ENCODE data around the gene DLG2. TPM values are rescaled to one million over a fixed set of nuclear protein-coding genes. Genes with fewer than 3 reads are reported as not detected.

Gene DLG2
- total and polyA plus RNA-seq, 4 donors = 0.30 to 5.5 (median 0.68) TPM

GRCh38 chr11:83656796-83657330 is 1970.3 kb downstream of the DLG2 start (continued):
- TF ChIP-seq, protein P1, sequence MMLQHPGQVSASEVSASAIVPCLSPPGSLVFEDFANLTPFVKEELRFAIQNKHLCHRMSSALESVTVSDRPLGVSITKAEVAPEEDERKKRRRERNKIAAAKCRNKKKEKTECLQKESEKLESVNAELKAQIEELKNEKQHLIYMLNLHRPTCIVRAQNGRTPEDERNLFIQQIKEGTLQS (IDR thresholded peaks at IDR 0.05) = no peak
- no peak for TF ChIP-seq RXRA (IDR thresholded peaks at IDR 0.05)
- TF ChIP-seq EGR1 (IDR thresholded peaks at IDR 0.05; ENCODE audit: low read depth in 2 of 2) = no peak
- no peak for TF ChIP-seq HNF4A (conservative IDR thresholded peaks at IDR 0.05)
- TF ChIP-seq NR2F2 (IDR thresholded peaks at IDR 0.05) = no peak
- no peak for TF ChIP-seq FOXA1 (IDR thresholded peaks at IDR 0.05)
- TF ChIP-seq FOXA2 (IDR thresholded peaks at IDR 0.05) = no peak

DNA sequence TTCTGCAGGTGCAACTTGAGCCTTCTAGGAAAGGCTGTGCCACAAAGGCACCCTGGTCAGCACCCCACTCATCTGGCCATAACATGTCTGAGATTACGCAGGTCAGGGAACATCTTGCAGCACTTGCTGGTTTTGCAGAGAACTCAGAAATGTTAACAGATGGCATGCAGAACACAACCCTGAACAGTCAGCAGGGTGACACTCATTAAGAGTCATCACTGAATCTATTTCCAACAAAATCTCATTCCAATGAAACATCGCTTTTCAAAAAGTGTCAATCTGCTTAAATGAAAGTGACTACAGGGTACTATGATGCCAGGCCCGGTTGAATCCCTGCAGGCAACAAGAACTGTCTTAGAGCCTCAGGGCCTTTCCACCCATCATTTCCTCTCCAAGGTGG is 1971.2 kb downstream of the DLG2 start:
- no peak for DNase-seq (ENCODE audit: low spot score)
- Histone ChIP-seq H3K27me3 (ENCODE audit: control insufficient read depth in 4 of 4, insufficient read depth in 4 of 4, low read length in 3 of 4) (no peaks in the 10 kb centered on the region), H3K4me1 (ENCODE audit: control insufficient read depth in 4 of 4, insufficient read depth in 4 of 4, low read length in 3 of 4) (no peaks in the 10 kb centered on the region), H3K36me3 (ENCODE audit: control insufficient read depth in 4 of 4, insufficient read depth in 3 of 4, low read depth in 1 of 4, low read length in 3 of 4) (no peaks in the 10 kb centered on the region), H3K4me3 (ENCODE audit: low read depth in 1 of 3, low read length in 3 of 3) (no peak overlapping the region), H3K9me3 (ENCODE audit: control insufficient read depth in 4 of 4, low read length in 3 of 4) (no peaks in the 10 kb centered on the region), H3K9ac (ENCODE audit: low read depth in 1 of 2, low read length in 2 of 2) (no peak overlapping the region), H3K27ac (ENCODE audit: low read depth in 1 of 2, low read length in 2 of 2) (no peak overlapping the region)
- TF ChIP-seq RXRA (IDR thresholded peaks at IDR 0.05) (no peak), FOXA2 (IDR thresholded peaks at IDR 0.05) (no peak), JUND (IDR thresholded peaks at IDR 0.05) (no peak), RAD21 (IDR thresholded peaks at IDR 0.05) (no peak), EGR1 (IDR thresholded peaks at IDR 0.05; ENCODE audit: low read depth in 2 of 2) (no peak), GABPA (IDR thresholded peaks at IDR 0.05 in 1 of 2, conservative IDR thresholded peaks at IDR 0.05 in 1 of 2) (no peak)
- TF ChIP-seq, protein P2, sequence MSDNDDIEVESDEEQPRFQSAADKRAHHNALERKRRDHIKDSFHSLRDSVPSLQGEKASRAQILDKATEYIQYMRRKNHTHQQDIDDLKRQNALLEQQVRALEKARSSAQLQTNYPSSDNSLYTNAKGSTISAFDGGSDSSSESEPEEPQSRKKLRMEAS (IDR thresholded peaks at IDR 0.05) = no peak
- TF ChIP-seq, protein P1 (IDR thresholded peaks at IDR 0.05) = no peak
- TF ChIP-seq, protein P3, sequence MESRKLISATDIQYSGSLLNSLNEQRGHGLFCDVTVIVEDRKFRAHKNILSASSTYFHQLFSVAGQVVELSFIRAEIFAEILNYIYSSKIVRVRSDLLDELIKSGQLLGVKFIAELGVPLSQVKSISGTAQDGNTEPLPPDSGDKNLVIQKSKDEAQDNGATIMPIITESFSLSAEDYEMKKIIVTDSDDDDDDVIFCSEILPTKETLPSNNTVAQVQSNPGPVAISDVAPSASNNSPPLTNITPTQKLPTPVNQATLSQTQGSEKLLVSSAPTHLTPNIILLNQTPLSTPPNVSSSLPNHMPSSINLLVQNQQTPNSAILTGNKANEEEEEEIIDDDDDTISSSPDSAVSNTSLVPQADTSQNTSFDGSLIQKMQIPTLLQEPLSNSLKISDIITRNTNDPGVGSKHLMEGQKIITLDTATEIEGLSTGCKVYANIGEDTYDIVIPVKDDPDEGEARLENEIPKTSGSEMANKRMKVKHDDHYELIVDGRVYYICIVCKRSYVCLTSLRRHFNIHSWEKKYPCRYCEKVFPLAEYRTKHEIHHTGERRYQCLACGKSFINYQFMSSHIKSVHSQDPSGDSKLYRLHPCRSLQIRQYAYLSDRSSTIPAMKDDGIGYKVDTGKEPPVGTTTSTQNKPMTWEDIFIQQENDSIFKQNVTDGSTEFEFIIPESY (IDR thresholded peaks at IDR 0.05) = no peak
- WGBS = 99% methylated on average over 3 of the region's 3 CpGs

GRCh38 chr11:83649528-83649855 is 1977.7 kb downstream of the DLG2 start:
- H3K27me3 ChIP-seq (ENCODE audit: control insufficient read depth in 4 of 4, insufficient read depth in 4 of 4, low read length in 3 of 4) = no peaks in the 10 kb centered on the region
- H3K36me3 ChIP-seq (ENCODE audit: control insufficient read depth in 4 of 4, insufficient read depth in 3 of 4, low read depth in 1 of 4, low read length in 3 of 4) = no peaks in the 10 kb centered on the region
- TF ChIP-seq HNF4A (conservative IDR thresholded peaks at IDR 0.05) (peak; percentile 18 to 56), RXRA (IDR thresholded peaks at IDR 0.05) (no peak), CTCF (IDR thresholded peaks at IDR 0.05; ENCODE audit: low read depth, low read length, missing input control) (no peak)
- 35% methylated on average over 1 of the region's 1 CpG for WGBS
- H3K27ac ChIP-seq (ENCODE audit: low read depth in 1 of 2, low read length in 2 of 2) = no peak overlapping the region
- no peak overlapping the region for H3K4me3 ChIP-seq (ENCODE audit: low read depth in 1 of 3, low read length in 3 of 3)
- H3K9me3 ChIP-seq (ENCODE audit: control insufficient read depth in 4 of 4, low read length in 3 of 4) = no peaks in the 10 kb centered on the region
- no peak overlapping the region for H3K9ac ChIP-seq (ENCODE audit: low read depth in 1 of 2, low read length in 2 of 2)
- no peak for DNase-seq (ENCODE audit: low spot score)
- H3K4me1 ChIP-seq (ENCODE audit: control insufficient read depth in 4 of 4, insufficient read depth in 4 of 4, low read length in 3 of 4) = no peaks in the 10 kb centered on the region
